Sigmoid colon (tissue), 7 donors: ENCODE data around the gene CREBL2. TPM values are rescaled to one million over a fixed set of nuclear protein-coding genes. Genes with fewer than 3 reads are reported as not detected.

Source experiments
- DNase-seq: peaks from one replicate; pipeline ENCODE4 v3.0.0-alpha.2; 2019
- H3K27ac ChIP-seq, 4 donors: fragments of 200-600 bp; sonication (generic); one replicate each; pipeline ENCODE4 v1.5.1; 2016 to 2019; ENCODE audit warnings: mild to moderate bottlenecking in 1 of 4
- H3K27me3 ChIP-seq, 3 donors: fragments of 200-600 bp; sonication (generic); one replicate each; pipeline ENCODE4 v1.5.1; 2019; ENCODE audit warnings: mild to moderate bottlenecking in 1 of 3
- H3K36me3 ChIP-seq, 4 donors: fragments of 200-600 bp; sonication (generic); one replicate each; pipeline ENCODE4 v1.5.1; 2016 to 2019
- H3K4me1 ChIP-seq, 4 donors: fragments of 200-600 bp; sonication (generic); one replicate each; pipeline ENCODE4 v1.5.1; 2017 to 2019
- H3K4me3 ChIP-seq, 4 donors: fragments of 200-600 bp; sonication (generic); one replicate each; pipeline ENCODE4 v1.5.1; 2017 to 2019; ENCODE audit warnings: mild to moderate bottlenecking in 2 of 4, moderate library complexity in 1 of 4
- H3K9me3 ChIP-seq, 4 donors: fragments of 200-600 bp in 3 of 4; sonication (generic) in 3 of 4; one replicate each; pipeline versions ENCODE4 v1.5.1 to v1.6.1; 2013 to 2019
- EP300 ChIP-seq, 4 donors: sonication (generic); formaldehyde crosslinking; IDR thresholded peaks; one replicate each; pipeline ENCODE4 v1.6.1; 2017; ENCODE audit warnings: antibody characterized with exemption in 4 of 4
- POLR2A ChIP-seq, 2 donors: fragments of 450-650 bp; IDR thresholded peaks; one replicate each; pipeline ENCODE4 v1.6.1; 2016; ENCODE audit warnings: antibody characterized with exemption in 2 of 2, mild to moderate bottlenecking in 2 of 2, moderate library complexity in 2 of 2
- POLR2AphosphoS5 ChIP-seq, 4 donors: sonication (generic); formaldehyde crosslinking; IDR thresholded peaks; one replicate each; pipeline ENCODE4 v1.6.1; 2017; ENCODE audit warnings: antibody characterized with exemption in 4 of 4
- WGBS, 2 donors: extraction: QIAGEN DNeasy Blood & Tissue Kit; methylation state at CpG; one replicate each; pipeline ENCODE4 v1.1.7; 2013; 5-methylcytosine and 5-hydroxymethylcytosine counted together
- intact Hi-C: fragments of 100-400 bp; cut with DNase I; formaldehyde crosslinking; loops from one replicate; pipeline ENCODE4 v1.15.1; 2023
- polyA plus RNA-seq, 3 donors: library from polyadenylated mRNA; stranded (reverse); fragments of 200-250 nt; gene quantifications; one replicate each; pipeline ENCODE4 v1.2.3, GENCODE V29; 2013
- total RNA-seq, 4 donors: library from RNA; depleted of rRNA; stranded (reverse); fragments of >200 nt; gene quantifications; one replicate each; pipeline ENCODE4 v1.1.0, GENCODE V29; 2016
- TF ChIP-seq, protein P1 (sequence below), 4 experiments: fragments of 450-650 bp in 3 of 4; fragments of 200-600 bp in 1 of 4; IDR thresholded peaks; one replicate each; pipeline ENCODE4 v1.5.1; 2016 to 2019; ENCODE audit warnings: antibody characterized with exemption in 4 of 4, mild to moderate bottlenecking in 3 of 4, moderate library complexity in 2 of 4
- donor health status: healthy with polysubstance abuse.
- donor health status: Bipolar disorder and iron deficiency.
- donor health status: healthy.

CREBL2 gene
- total and polyA plus RNA-seq, 7 donors = 19.0 to 59.9 (median 37.8) TPM

GRCh38 chr12:12654691-12655460, 43.2 kb downstream of the CREBL2 start:
- no peak for DNase-seq
- Histone ChIP-seq H3K4me1 (peaks cover 0 to 4% (median 0%) of the 10 kb centered on the region in 4 donors), H3K27me3 (no peaks in the 10 kb centered on the region), H3K9me3 (peaks cover 0 to 2% (median under 1%) of the 10 kb centered on the region in 4 donors), H3K36me3 (no peaks in the 10 kb centered on the region), H3K4me3 (no peak overlapping the region), H3K27ac (no peak overlapping the region)
- WGBS, 2 donors = 88 to 91% methylated on average over 3 of the region's 3 CpGs
- TF ChIP-seq POLR2A (IDR thresholded peaks at IDR 0.05) = no peak
- no peak for TF ChIP-seq EP300 (IDR thresholded peaks at IDR 0.05)
- intact Hi-C loops = loop anchor here (1.0 to 5.0 kb wide), 2 partner anchors 47 to 279 kb away; no protein-coding TSS in a partner anchor

DNA sequence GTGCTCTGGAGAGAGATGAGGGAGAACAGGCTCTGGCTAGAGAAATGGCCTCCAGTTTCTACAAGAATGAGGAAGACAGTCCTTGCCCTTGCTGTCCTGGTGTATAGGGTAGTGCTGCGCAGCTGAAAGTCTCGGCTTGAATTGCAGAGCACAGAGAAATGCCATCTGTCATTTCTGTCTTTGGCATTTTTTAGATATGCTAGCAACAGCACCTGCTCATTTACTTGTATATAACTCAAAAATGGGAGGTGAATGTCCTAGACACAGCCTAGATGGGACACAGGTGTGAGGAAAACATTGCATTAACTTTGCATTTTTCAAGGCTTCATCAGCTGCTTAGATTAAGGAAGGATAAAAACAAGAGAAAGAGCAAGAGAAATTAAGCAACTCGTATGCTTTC, 48.5 kb downstream of the CREBL2 start:
- Histone ChIP-seq H3K9me3 (no peaks in the 10 kb centered on the region), H3K27me3 (no peaks in the 10 kb centered on the region), H3K27ac (no peak overlapping the region), H3K4me3 (no peak overlapping the region), H3K36me3 (no peaks in the 10 kb centered on the region), H3K4me1 (peaks cover 0 to 4% (median 0%) of the 10 kb centered on the region in 4 donors)
- TF ChIP-seq, protein P1, sequence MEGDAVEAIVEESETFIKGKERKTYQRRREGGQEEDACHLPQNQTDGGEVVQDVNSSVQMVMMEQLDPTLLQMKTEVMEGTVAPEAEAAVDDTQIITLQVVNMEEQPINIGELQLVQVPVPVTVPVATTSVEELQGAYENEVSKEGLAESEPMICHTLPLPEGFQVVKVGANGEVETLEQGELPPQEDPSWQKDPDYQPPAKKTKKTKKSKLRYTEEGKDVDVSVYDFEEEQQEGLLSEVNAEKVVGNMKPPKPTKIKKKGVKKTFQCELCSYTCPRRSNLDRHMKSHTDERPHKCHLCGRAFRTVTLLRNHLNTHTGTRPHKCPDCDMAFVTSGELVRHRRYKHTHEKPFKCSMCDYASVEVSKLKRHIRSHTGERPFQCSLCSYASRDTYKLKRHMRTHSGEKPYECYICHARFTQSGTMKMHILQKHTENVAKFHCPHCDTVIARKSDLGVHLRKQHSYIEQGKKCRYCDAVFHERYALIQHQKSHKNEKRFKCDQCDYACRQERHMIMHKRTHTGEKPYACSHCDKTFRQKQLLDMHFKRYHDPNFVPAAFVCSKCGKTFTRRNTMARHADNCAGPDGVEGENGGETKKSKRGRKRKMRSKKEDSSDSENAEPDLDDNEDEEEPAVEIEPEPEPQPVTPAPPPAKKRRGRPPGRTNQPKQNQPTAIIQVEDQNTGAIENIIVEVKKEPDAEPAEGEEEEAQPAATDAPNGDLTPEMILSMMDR (IDR thresholded peaks at IDR 0.05) = no peak
- TF ChIP-seq EP300 (IDR thresholded peaks at IDR 0.05) (no peak), POLR2A (IDR thresholded peaks at IDR 0.05) (no peak)
- 76 to 86% methylated on average over 3 of the region's 3 CpGs for WGBS, 2 donors
- intact Hi-C loops = no loop called here
- DNase-seq = no peak

- 87 to 91% methylated on average over 7 of the region's 7 CpGs for WGBS, 2 donors
- intact Hi-C loops = no loop called here
- H3K27me3 ChIP-seq = no peaks in the 10 kb centered on the region
- H3K36me3 ChIP-seq = no peaks in the 10 kb centered on the region
- no peak for TF ChIP-seq EP300 (IDR thresholded peaks at IDR 0.05)
- TF ChIP-seq, protein P1 (IDR thresholded peaks at IDR 0.05) = no peak
- no peak for TF ChIP-seq POLR2AphosphoS5 (IDR thresholded peaks at IDR 0.05)
- no peak for TF ChIP-seq POLR2A (IDR thresholded peaks at IDR 0.05)
- no peak for DNase-seq
- H3K4me3 ChIP-seq = no peak overlapping the region
- H3K9me3 ChIP-seq = no peaks in the 10 kb centered on the region
- no peak overlapping the region for H3K27ac ChIP-seq
- H3K4me1 ChIP-seq = no peaks in the 10 kb centered on the region
Observed at GRCh38 chr12:12661086-12661856, 49.6 kb downstream of the CREBL2 start.

GRCh38 chr12:12663644-12664294, 52.1 kb downstream of the CREBL2 start:
- H3K27me3 ChIP-seq = no peaks in the 10 kb centered on the region
- H3K4me1 ChIP-seq = no peaks in the 10 kb centered on the region
- no peaks in the 10 kb centered on the region for H3K36me3 ChIP-seq
- no peaks in the 10 kb centered on the region for H3K9me3 ChIP-seq
- 86 to 93% methylated on average over 15 of the region's 15 CpGs for WGBS, 2 donors
- TF ChIP-seq POLR2A (IDR thresholded peaks at IDR 0.05) = no peak
- TF ChIP-seq, protein P1 (IDR thresholded peaks at IDR 0.05) = no peak
- TF ChIP-seq POLR2AphosphoS5 (IDR thresholded peaks at IDR 0.05) = no peak
- DNase-seq = no peak
- no peak overlapping the region for H3K27ac ChIP-seq
- intact Hi-C loops = no loop called here
- H3K4me3 ChIP-seq = no peak overlapping the region

DNA sequence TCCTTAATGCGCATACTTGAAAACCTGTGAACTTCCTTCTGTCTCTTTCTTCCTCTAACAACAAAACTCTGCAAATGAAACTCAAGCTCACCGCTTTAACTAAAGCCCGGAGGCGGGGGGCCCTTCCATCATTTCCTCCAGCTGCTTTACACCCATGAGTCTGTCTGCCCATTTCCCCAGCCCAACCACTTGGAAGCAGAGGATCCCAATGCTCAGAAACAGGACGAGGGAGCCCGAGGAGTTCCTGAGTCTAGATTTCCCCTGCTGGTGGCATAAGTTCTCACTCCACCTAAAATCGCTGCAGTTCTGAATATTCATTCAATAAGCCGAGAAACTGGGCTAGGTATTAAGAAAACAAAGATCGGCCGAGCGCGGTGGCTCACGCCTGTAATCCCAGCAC, 53.5 kb downstream of the CREBL2 start:
- WGBS, 2 donors = 81 to 92% methylated on average over 13 of the region's 13 CpGs
- no peak for DNase-seq
- Histone ChIP-seq H3K27ac (no peak overlapping the region), H3K36me3 (no peaks in the 10 kb centered on the region), H3K4me1 (no peaks in the 10 kb centered on the region), H3K9me3 (no peaks in the 10 kb centered on the region), H3K27me3 (no peaks in the 10 kb centered on the region), H3K4me3 (no peak overlapping the region)
- intact Hi-C loops = no loop called here
- no peak for TF ChIP-seq EP300 (IDR thresholded peaks at IDR 0.05)
- TF ChIP-seq POLR2AphosphoS5 (IDR thresholded peaks at IDR 0.05) = no peak
- TF ChIP-seq, protein P1 (IDR thresholded peaks at IDR 0.05) = no peak
- TF ChIP-seq POLR2A (IDR thresholded peaks at IDR 0.05) = no peak
